Esophagus squamous epithelium (tissue), 5 donors: ENCODE data around the gene FILIP1L. TPM values are rescaled to one million over a fixed set of nuclear protein-coding genes. Genes with fewer than 3 reads are reported as not detected.

ENCODE experiments used
- DNase-seq: peaks from one replicate; lab custom pipeline; 2025; lab: John Stamatoyannopoulos, UW
- H3K27ac ChIP-seq, 4 donors: fragments of 200-600 bp; sonication (generic); one replicate each; pipeline ENCODE4 v1.5.1; 2016 to 2019; ENCODE audit warnings: mild to moderate bottlenecking in 1 of 4
- H3K27me3 ChIP-seq, 4 donors: fragments of 200-600 bp; sonication (generic); 1 replicate in 3 of 4; 2 replicates in 1 of 4; pipeline versions ENCODE4 v1.5.1 to v1.6.0; 2017 to 2021; ENCODE audit warnings: antibody characterized with exemption in 1 of 4
- H3K36me3 ChIP-seq, 3 donors: fragments of 200-600 bp; sonication (generic); one replicate each; pipeline ENCODE4 v1.5.1; 2016 to 2019
- H3K4me1 ChIP-seq, 3 donors: fragments of 200-600 bp; sonication (generic); one replicate each; pipeline ENCODE4 v1.5.1; 2017 to 2019
- H3K4me3 ChIP-seq, 4 donors: fragments of 200-600 bp; sonication (generic); 1 replicate in 3 of 4; 2 replicates in 1 of 4; pipeline ENCODE4 v1.5.1; 2016 to 2019; ENCODE audit warnings: mild to moderate bottlenecking in 2 of 4, moderate library complexity in 1 of 4
- H3K9me3 ChIP-seq, 3 donors: fragments of 200-600 bp; sonication (generic); one replicate each; pipeline ENCODE4 v1.5.1; 2016 to 2019
- POLR2A ChIP-seq, 4 donors: fragments of 450-650 bp; IDR thresholded peaks; one replicate each; pipeline ENCODE4 v1.6.1; 2017; ENCODE audit warnings: antibody characterized with exemption in 4 of 4, mild to moderate bottlenecking in 4 of 4, moderate library complexity in 3 of 4
- WGBS, 2 donors: methylation state at CpG; one replicate each; pipeline ENCODE4 v1.1.5; 2018; 5-methylcytosine and 5-hydroxymethylcytosine counted together
- intact Hi-C: fragments of 100-400 bp; cut with DNase I; formaldehyde crosslinking; loops from one replicate; pipeline ENCODE4 v1.15.0; 2022
- total RNA-seq, 4 donors: library from RNA; depleted of rRNA; stranded (reverse); fragments of >200 nt; gene quantifications; one replicate each; pipeline ENCODE4 v1.1.0, GENCODE V29; 2016
- TF ChIP-seq, protein P1 (sequence below), 6 experiments: fragments of 450-650 bp in 4 of 6; fragments of 200-600 bp in 2 of 6; sonication (generic) in 2 of 6; IDR thresholded peaks; one replicate each; pipeline ENCODE4 v1.5.1; 2016 to 2019; ENCODE audit warnings: antibody characterized with exemption in 6 of 6, mild to moderate bottlenecking in 4 of 6, moderate library complexity in 4 of 6
- donor health status: DM: yes; HTN: yes; CAD: no.

Gene FILIP1L
- total RNA-seq, 4 donors from 2014 or later: 2.5 to 23.5 (median 10.7) TPM

DNA sequence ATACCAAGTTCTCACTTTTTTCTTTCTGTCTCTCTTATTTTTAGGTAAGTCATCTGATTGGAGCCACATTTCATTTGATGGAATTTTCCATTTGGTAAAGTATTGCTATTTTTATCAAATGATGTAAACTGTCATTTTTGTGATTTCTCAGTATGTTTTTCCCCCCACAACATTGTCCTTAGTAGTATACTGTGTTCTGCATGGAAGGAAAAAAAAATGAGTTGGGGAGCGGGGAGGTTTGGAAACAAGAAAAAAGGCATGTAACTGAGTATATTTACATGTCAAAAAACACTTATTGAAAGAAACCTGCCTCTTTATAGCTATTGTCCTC, 104.2 kb downstream of the FILIP1L start:
- intact Hi-C loops: no loop called here
- H3K27me3 ChIP-seq: no peaks in the 10 kb centered on the region
- DNase-seq: no peak
- H3K4me1 ChIP-seq: peaks cover 0 to 33% (median 11%) of the 10 kb centered on the region in 3 donors
- no peak for TF ChIP-seq POLR2A (IDR thresholded peaks at IDR 0.05)
- TF ChIP-seq, protein P1, sequence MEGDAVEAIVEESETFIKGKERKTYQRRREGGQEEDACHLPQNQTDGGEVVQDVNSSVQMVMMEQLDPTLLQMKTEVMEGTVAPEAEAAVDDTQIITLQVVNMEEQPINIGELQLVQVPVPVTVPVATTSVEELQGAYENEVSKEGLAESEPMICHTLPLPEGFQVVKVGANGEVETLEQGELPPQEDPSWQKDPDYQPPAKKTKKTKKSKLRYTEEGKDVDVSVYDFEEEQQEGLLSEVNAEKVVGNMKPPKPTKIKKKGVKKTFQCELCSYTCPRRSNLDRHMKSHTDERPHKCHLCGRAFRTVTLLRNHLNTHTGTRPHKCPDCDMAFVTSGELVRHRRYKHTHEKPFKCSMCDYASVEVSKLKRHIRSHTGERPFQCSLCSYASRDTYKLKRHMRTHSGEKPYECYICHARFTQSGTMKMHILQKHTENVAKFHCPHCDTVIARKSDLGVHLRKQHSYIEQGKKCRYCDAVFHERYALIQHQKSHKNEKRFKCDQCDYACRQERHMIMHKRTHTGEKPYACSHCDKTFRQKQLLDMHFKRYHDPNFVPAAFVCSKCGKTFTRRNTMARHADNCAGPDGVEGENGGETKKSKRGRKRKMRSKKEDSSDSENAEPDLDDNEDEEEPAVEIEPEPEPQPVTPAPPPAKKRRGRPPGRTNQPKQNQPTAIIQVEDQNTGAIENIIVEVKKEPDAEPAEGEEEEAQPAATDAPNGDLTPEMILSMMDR (IDR thresholded peaks at IDR 0.05): no peak
- no peak overlapping the region for H3K27ac ChIP-seq
- no peak overlapping the region for H3K4me3 ChIP-seq
- 93 to 100% methylated on average over 1 of the region's 1 CpG for WGBS, 2 donors
- no peaks in the 10 kb centered on the region for H3K36me3 ChIP-seq
- H3K9me3 ChIP-seq: no peaks in the 10 kb centered on the region

DNA sequence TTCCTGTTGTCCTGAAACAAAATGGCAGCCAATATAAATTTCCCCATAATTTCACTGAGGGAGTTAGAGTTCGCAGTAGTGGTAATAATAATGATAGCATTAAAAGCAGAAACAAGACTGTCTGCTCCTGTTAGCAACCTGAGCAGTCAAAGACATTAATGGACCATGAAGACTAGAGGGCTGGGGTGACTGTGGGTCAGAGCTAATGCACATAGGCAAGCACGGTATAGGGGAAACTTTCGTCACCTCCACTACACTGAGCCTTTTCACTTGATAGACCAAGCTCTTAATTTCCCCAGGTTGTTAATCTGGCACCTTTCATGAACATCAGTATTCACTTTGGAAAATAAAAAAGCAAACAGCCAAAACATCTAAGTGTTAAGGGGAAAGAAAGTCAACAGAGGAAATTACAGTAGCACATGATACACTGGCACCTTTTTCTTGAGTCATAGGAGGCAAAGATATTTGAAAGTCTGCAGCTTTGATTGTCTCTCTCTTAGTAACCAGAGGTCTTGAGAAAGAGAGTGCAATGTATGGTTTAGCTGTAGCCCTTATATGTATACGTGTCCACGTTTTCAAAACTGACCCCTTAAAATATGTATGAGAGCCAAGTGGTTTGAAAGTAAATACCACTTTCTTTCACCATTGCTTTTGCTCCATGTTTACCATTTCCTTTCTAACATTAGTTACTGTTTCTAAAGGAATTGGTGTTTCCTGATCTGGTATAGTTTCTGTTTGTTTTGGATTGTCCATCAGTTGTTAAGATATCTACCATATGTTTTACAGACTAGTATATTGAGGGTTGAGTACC, 104.8 kb downstream of the FILIP1L start:
- 76 to 79% methylated on average over 5 of the region's 5 CpGs for WGBS, 2 donors
- Histone ChIP-seq H3K27me3 (no peaks in the 10 kb centered on the region), H3K36me3 (no peaks in the 10 kb centered on the region), H3K27ac (peak overlapping the region in 1 of 4 donors; percentile 32), H3K9me3 (no peaks in the 10 kb centered on the region), H3K4me3 (no peak overlapping the region), H3K4me1 (peaks cover 0 to 39% (median 16%) of the 10 kb centered on the region in 3 donors)
- DNase-seq: no peak
- TF ChIP-seq, protein P1 (IDR thresholded peaks at IDR 0.05): no peak
- no peak for TF ChIP-seq POLR2A (IDR thresholded peaks at IDR 0.05)
- intact Hi-C loops: no loop called here

DNA sequence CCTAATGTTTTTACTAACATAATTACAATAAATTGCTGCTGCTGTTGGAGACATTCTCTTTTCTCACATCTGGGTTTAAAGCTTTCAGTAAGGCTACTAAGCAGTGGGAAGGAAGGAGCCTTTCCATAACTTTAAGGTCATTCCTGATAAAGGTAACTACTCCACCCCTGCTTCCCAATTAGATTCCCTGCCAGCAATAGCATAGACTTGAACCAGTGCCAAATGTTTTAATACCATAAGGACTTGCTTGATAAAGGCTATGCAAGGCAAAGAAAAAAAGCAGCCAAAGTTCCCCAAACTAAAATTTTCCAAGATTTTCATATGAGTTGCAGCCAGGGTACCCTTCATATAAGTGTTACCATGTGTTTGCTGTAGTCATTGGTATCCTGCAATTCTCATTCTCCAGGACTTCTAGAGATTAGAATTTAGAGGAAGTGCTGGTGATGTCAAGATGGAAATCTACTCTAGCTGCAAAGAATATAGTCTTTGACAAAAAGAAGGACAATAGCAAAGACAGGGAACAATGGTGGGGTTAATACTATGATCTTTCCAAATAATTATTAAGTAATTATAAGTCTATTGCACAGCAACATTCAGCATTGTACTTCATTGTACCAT, 106.1 kb downstream of the FILIP1L start:
- intact Hi-C loops: no loop called here
- TF ChIP-seq POLR2A (IDR thresholded peaks at IDR 0.05): no peak
- TF ChIP-seq, protein P1 (IDR thresholded peaks at IDR 0.05): no peak
- Histone ChIP-seq H3K27me3 (no peaks in the 10 kb centered on the region), H3K9me3 (no peaks in the 10 kb centered on the region), H3K27ac (no peak overlapping the region), H3K4me1 (peaks cover 1 to 50% (median 20%) of the 10 kb centered on the region in 3 donors), H3K4me3 (no peak overlapping the region), H3K36me3 (no peaks in the 10 kb centered on the region)
- DNase-seq: no peak

DNA sequence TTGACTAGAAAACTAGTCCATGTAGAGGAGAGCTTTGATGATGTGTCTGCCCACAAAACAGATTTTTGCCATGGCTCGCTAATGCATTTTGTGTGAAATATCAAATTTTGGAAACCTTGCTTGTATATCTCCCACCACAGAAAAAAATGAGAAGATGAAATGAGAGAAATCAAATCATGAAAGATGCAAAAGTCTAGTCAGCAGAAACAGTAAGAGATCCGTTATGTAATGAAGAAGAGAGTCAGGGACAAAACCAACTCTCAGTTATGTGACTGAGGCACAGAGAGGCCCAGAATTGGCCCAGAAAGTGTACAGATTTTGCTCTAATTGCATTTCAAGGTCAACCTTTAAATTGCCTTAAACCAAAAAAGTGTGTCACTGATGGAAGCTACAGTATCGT, 107.0 kb downstream of the FILIP1L start:
- no peak for DNase-seq
- Histone ChIP-seq H3K4me1 (peaks cover 9 to 59% (median 29%) of the 10 kb centered on the region in 3 donors), H3K27ac (peak overlapping the region in 1 of 4 donors; percentile 28), H3K27me3 (no peaks in the 10 kb centered on the region), H3K36me3 (no peaks in the 10 kb centered on the region), H3K9me3 (no peaks in the 10 kb centered on the region), H3K4me3 (no peak overlapping the region)
- TF ChIP-seq, protein P1 (IDR thresholded peaks at IDR 0.05): no peak
- no peak for TF ChIP-seq POLR2A (IDR thresholded peaks at IDR 0.05)
- intact Hi-C loops: no loop called here
- WGBS, 2 donors: 88 to 90% methylated on average over 3 of the region's 3 CpGs

DNA sequence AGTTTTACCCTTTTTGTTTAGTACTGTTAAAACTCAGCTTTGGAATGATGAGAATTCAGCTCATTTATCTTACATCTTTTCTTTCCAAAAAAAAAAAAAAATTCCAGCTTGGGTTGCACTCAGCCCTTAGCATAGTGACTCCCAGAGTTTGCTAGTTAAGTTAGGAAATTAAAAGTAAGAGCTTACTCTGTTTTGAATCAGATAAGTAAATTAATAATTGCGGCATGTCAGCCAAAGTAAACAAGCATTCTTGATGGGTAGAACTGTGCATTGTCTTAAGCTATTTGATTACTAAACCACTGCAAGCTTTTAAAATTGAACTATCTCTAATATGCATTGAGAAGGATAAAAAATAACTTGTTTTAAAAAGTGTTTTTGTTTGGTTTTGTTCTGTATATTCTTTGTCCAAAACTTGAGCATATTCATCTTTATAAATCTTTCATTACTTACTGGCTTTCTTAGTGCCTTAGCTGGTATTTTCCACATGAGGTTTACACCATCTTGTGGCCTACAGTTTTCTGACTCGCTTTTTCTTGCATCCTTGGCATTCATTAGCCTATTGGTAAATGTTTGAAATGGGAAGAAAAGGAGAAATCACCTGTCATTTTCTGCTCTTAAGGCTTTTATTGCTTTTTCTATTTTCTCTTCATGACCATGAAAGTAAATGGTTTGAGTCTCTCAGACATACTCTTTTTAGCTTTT, 107.6 kb downstream of the FILIP1L start:
- H3K27ac ChIP-seq: peak overlapping the region in 2 of 4 donors; percentile 28 to 54
- intact Hi-C loops: no loop called here
- 53 to 59% methylated on average over 2 of the region's 2 CpGs for WGBS, 2 donors

More for the DNA sequence above, 107.6 kb downstream of the FILIP1L start:
- Histone ChIP-seq H3K4me3 (no peak overlapping the region), H3K9me3 (no peaks in the 10 kb centered on the region), H3K27me3 (no peaks in the 10 kb centered on the region), H3K4me1 (peaks cover 9 to 65% (median 34%) of the 10 kb centered on the region in 3 donors), H3K36me3 (no peaks in the 10 kb centered on the region)
- DNase-seq: no peak
- TF ChIP-seq, protein P1 (IDR thresholded peaks at IDR 0.05): no peak
- no peak for TF ChIP-seq POLR2A (IDR thresholded peaks at IDR 0.05)
